Small intestine (tissue), 7 donors: ENCODE data around the gene IL6ST. TPM values are rescaled to one million over a fixed set of nuclear protein-coding genes. Genes with fewer than 3 reads are reported as not detected.
A peak's percentile ranks its signal among the peaks of the same experiment; 100 is the strongest.
"Not testable (repeated sequence)": the region's sequence is repeated elsewhere in the genome, so short reads cannot be mapped to it uniquely, and the experiment has no call there.

Source experiments
- DNase-seq, 2 donors: peaks; one replicate each; pipeline versions ENCODE4 v3.0.0 to v3.0.0-alpha.2; 2013
- FAIRE-seq: peaks from 2 replicates; lab custom pipeline; 2012; peaks lifted over from hg19 to GRCh38; lab: Jason Lieb, UNC
- H3K27ac ChIP-seq, 3 donors: one replicate each; pipeline ENCODE4 v1.5.1; 2013; ENCODE audit warnings: low read length in 2 of 3, mild to moderate bottlenecking in 2 of 3, control low read depth in 1 of 3, inconsistent platforms in 1 of 3, low read depth in 1 of 3, moderate library complexity in 1 of 3
- H3K27me3 ChIP-seq, 3 donors: one replicate each; pipeline ENCODE4 v1.6.1; 2013; ENCODE audit warnings: low read length in 3 of 3, inconsistent platforms in 1 of 3; ENCODE audit not compliant: control insufficient read depth in 3 of 3, insufficient read depth in 3 of 3
- H3K36me3 ChIP-seq, 3 donors: one replicate each; pipeline ENCODE4 v1.6.1; 2013; ENCODE audit warnings: low read length in 3 of 3, inconsistent platforms in 1 of 3, low read depth in 1 of 3, mild to moderate bottlenecking in 1 of 3, moderate library complexity in 1 of 3; ENCODE audit not compliant: control insufficient read depth in 3 of 3, insufficient read depth in 2 of 3
- H3K4me1 ChIP-seq, 3 donors: one replicate each; pipeline ENCODE4 v1.6.1; 2013; ENCODE audit warnings: low read length in 2 of 3, inconsistent platforms in 1 of 3, low read depth in 1 of 3, mild to moderate bottlenecking in 1 of 3, moderate library complexity in 1 of 3; ENCODE audit not compliant: control insufficient read depth in 3 of 3, insufficient read depth in 2 of 3
- H3K4me3 ChIP-seq, 3 donors: one replicate each; pipeline ENCODE4 v1.5.1; 2013; ENCODE audit warnings: low read length in 3 of 3, control low read depth in 1 of 3, inconsistent platforms in 1 of 3, low read depth in 1 of 3, mild to moderate bottlenecking in 1 of 3, moderate library complexity in 1 of 3
- H3K9me3 ChIP-seq, 2 donors: one replicate each; pipeline ENCODE4 v1.6.1; 2013; ENCODE audit warnings: low read depth in 1 of 2, low read length in 1 of 2; ENCODE audit not compliant: control insufficient read depth in 2 of 2, insufficient read depth in 1 of 2
- WGBS, 3 donors: extraction: QIAGEN DNeasy Blood & Tissue Kit; methylation state at CpG; one replicate each; pipeline ENCODE4 v1.1.7; 2013; 5-methylcytosine and 5-hydroxymethylcytosine counted together
- polyA plus RNA-seq, 4 donors: library from polyadenylated mRNA; stranded (reverse) in 3 of 4; unstranded in 1 of 4; fragments of 200-250 nt in 3 of 4; fragments of 120-200 nt in 1 of 4; gene quantifications; one replicate each; pipeline versions ENCODE4 v1.2.1 to v1.2.3, GENCODE V29; 2013
- donor health status: healthy with polysubstance abuse.
- donor health status: control.
- donor health status: control.
- donor health status: Bipolar disorder and iron deficiency.
- donor health status: healthy.

IL6ST gene
- polyA plus RNA-seq, 4 donors: 6.5 to 49.3 (median 16.5) TPM

GRCh38 chr5:55982957-55983381, 11.8 kb downstream of the IL6ST start:
- no peaks in the 10 kb centered on the region for H3K27me3 ChIP-seq
- DNase-seq (peak; percentile 28 to 51), FAIRE-seq (no peak)
- peaks cover 0 to 17% (median 3%) of the 10 kb centered on the region in 3 donors for H3K36me3 ChIP-seq
- H3K27ac ChIP-seq: no peak overlapping the region
- 46 to 53% (median 50%) methylated on average over 5 of the region's 5 CpGs for WGBS, 3 donors
- H3K4me3 ChIP-seq: no peak overlapping the region
- peaks cover 0 to 3% (median 3%) of the 10 kb centered on the region in 3 donors for H3K4me1 ChIP-seq
- peaks cover 0 to 3% of the 10 kb centered on the region in 2 donors for H3K9me3 ChIP-seq

- H3K27ac ChIP-seq: peak overlapping the region in 1 of 3 donors; percentile 50
- no peak overlapping the region for H3K4me3 ChIP-seq
- H3K9me3 ChIP-seq: no peaks in the 10 kb centered on the region
- H3K27me3 ChIP-seq: no peaks in the 10 kb centered on the region
- WGBS, 3 donors: 46 to 79% (median 55%) methylated on average over 4 of the region's 4 CpGs
- FAIRE-seq (no peak), DNase-seq (peak; percentile 18 to 79)
- peaks cover 0 to 36% (median 7%) of the 10 kb centered on the region in 3 donors for H3K36me3 ChIP-seq
- H3K4me1 ChIP-seq: peaks cover 0 to 4% (median 0%) of the 10 kb centered on the region in 3 donors
Measured at GRCh38 chr5:55973296-55973695, 21.5 kb downstream of the IL6ST start.

- Histone ChIP-seq H3K36me3 (peaks cover 0 to 28% (median 6%) of the 10 kb centered on the region in 3 donors), H3K27me3 (no peaks in the 10 kb centered on the region), H3K9me3 (no peaks in the 10 kb centered on the region), H3K4me1 (peaks cover 0 to 4% (median 0%) of the 10 kb centered on the region in 3 donors), H3K27ac (no peak overlapping the region), H3K4me3 (no peak overlapping the region)
- FAIRE-seq (no peak), DNase-seq (no peak)
- 38 to 75% (median 61%) methylated on average over 1 of the region's 1 CpG for WGBS, 3 donors
Measured at GRCh38 chr5:55969956-55970355, 24.8 kb downstream of the IL6ST start.

- H3K27me3 ChIP-seq: no peaks in the 10 kb centered on the region
- no peak overlapping the region for H3K4me3 ChIP-seq
- FAIRE-seq: no peak
- no peak overlapping the region for H3K27ac ChIP-seq
- no peaks in the 10 kb centered on the region for H3K9me3 ChIP-seq
- no peaks in the 10 kb centered on the region for H3K4me1 ChIP-seq
- no peak for DNase-seq
- peaks cover 0 to 18% (median 5%) of the 10 kb centered on the region in 3 donors for H3K36me3 ChIP-seq
Measured at GRCh38 chr5:55966284-55966683, 28.5 kb downstream of the IL6ST start.

- no peak for FAIRE-seq
Measured at GRCh38 chr5:55965525-55965924, 29.2 kb downstream of the IL6ST start.

GRCh38 chr5:55960779-55961178, 34.0 kb downstream of the IL6ST start:
- H3K4me3 ChIP-seq: no peak overlapping the region
- H3K9me3 ChIP-seq: no peaks in the 10 kb centered on the region
- H3K27me3 ChIP-seq: no peaks in the 10 kb centered on the region
- WGBS, 3 donors: 98% methylated on average over 7 of the region's 7 CpGs
- FAIRE-seq (no peak), DNase-seq (no peak)
- H3K36me3 ChIP-seq: peaks cover 6 to 27% (median 18%) of the 10 kb centered on the region in 3 donors
- H3K27ac ChIP-seq: no peak overlapping the region
- H3K4me1 ChIP-seq: no peaks in the 10 kb centered on the region

More at GRCh38 chr5:55965525-55965924, 29.2 kb downstream of the IL6ST start:
- no peak for DNase-seq
- Histone ChIP-seq H3K27ac (no peak overlapping the region), H3K4me1 (no peaks in the 10 kb centered on the region), H3K9me3 (no peaks in the 10 kb centered on the region), H3K27me3 (no peaks in the 10 kb centered on the region), H3K4me3 (no peak overlapping the region), H3K36me3 (peaks cover 2 to 22% (median 8%) of the 10 kb centered on the region in 3 donors)
- WGBS, 3 donors: 70 to 85% (median 83%) methylated on average over 6 of the region's 6 CpGs

GRCh38 chr5:55959208-55959607, 35.6 kb downstream of the IL6ST start:
- WGBS, 3 donors: 67 to 83% (median 77%) methylated on average over 1 of the region's 1 CpG
- no peak for DNase-seq
- no peaks in the 10 kb centered on the region for H3K4me1 ChIP-seq
- H3K27ac ChIP-seq: no peak overlapping the region
- H3K36me3 ChIP-seq: peaks cover 10 to 35% (median 25%) of the 10 kb centered on the region in 3 donors
- no peak for FAIRE-seq
- H3K27me3 ChIP-seq: no peaks in the 10 kb centered on the region
- H3K9me3 ChIP-seq: no peaks in the 10 kb centered on the region
- no peak overlapping the region for H3K4me3 ChIP-seq

GRCh38 chr5:55941154-55941553, 53.6 kb downstream of the IL6ST start:
- FAIRE-seq, H3K27ac ChIP-seq, H3K4me3 ChIP-seq, DNase-seq, H3K9me3 ChIP-seq, H3K4me1 ChIP-seq, H3K27me3 ChIP-seq: not testable (repeated sequence)
- peaks cover 3 to 12% (median 4%) of the 10 kb centered on the region in 3 donors for H3K36me3 ChIP-seq
- WGBS, 3 donors: 94 to 96% (median 96%) methylated on average over 4 of the region's 4 CpGs

- not testable (repeated sequence) for H3K4me3 ChIP-seq, H3K27me3 ChIP-seq, H3K9me3 ChIP-seq, H3K27ac ChIP-seq, DNase-seq
- peaks cover 0 to 20% (median 0%) of the 10 kb centered on the region in 3 donors for H3K4me1 ChIP-seq
- peaks cover 0 to 10% (median 3%) of the 10 kb centered on the region in 3 donors for H3K36me3 ChIP-seq
- peak; percentile 98 for FAIRE-seq
Measured at GRCh38 chr5:55937598-55937997, 57.2 kb downstream of the IL6ST start.
